Skin of body (tissue), 2 donors: Measurements from ENCODE around the gene FXYD5. TPM values are rescaled to one million over a fixed set of nuclear protein-coding genes. Genes with fewer than 3 reads are reported as not detected.
"Not testable (repeated sequence)": the region's sequence is repeated elsewhere in the genome, so short reads cannot be mapped to it uniquely, and the experiment has no call there.

Experiments used
- DNase-seq: peaks from one replicate; lab custom pipeline; 2025; lab: John Stamatoyannopoulos, UW
- total RNA-seq: library from RNA; depleted of rRNA; stranded (reverse); fragments of >200 nt; gene quantifications from one replicate; pipeline ENCODE4 v1.2.3, GENCODE V29; 2014

FXYD5 gene
- total RNA-seq, 1 donor from 2014 or later: 10.7 TPM

DNA sequence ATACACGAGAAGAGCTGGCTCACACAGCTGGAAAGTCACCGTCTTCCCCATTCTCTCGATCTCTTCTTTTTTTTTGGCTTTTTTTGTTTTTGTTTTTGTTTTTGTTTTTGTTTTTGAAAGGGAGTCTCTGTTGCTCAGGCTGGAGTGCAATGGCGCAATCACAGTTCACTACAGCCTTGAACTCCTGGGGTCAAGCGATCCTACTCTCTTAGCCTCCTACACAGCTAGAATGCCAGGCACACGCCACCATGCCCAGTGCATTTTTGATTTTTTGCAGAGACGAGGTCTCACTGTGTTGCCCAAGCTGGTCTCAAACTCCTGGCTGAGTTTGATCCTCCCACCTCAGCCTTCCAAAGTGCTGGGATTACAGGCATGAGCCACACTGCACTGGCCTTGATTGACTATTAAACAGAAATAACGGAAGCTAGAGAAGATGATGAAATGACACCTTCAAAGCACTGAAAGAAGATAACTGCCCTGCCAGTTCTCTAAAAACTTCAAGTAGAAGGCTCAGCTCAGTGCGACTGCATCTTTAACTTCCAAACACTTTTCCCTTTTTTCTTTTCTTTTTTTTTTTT, 34.9 kb upstream of the FXYD5 start:
- no peak for DNase-seq

- DNase-seq: no peak
These were observed 34.0 kb upstream of the FXYD5 start for GRCh38 chr19:35120492-35120891.

- DNase-seq: no peak
These were observed 33.6 kb upstream of the FXYD5 start for GRCh38 chr19:35120898-35121297.

DNA sequence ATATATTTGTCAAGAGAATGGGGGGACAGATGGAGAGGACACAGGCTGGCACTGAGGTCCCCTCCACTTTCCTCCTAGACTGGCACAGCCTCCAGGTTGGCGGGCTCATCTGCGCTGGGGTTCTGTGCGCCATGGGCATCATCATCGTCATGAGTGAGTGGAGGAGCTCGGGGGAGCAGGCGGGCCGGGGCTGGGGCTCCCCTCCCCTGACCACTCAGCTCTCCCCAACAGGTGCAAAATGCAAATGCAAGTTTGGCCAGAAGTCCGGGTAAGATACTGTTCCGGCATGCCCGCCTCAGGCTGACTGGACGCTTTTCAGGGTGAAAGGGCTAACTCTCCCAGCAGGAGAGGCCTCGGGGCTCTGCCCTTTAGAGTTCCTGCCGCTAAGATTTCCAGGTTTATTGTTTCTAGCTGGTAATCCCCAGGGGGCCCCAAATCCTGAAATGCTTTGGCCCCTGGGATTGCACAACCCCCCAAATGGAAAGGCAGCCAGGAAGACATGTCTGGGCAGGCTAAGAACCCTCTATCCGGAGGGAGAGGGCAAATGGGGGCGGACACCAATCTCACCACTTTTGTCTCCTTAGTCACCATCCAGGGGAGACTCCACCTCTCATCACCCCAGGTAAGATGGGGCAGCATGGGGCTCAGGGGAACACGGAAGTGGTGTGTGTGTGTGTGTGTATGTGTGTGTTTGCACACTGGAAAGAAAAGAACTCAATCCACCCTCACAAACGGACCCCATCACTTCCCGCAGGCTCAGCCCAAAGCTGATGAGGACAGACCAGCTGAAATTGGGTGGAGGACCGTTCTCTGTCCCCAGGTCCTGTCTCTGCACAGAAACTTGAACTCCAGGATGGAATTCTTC, 31.6 kb upstream of the FXYD5 start:
- no peak for DNase-seq

- no peak for DNase-seq
These were observed 31.0 kb upstream of the FXYD5 start for GRCh38 chr19:35123573-35123972.

- DNase-seq: peak; percentile 95
These were observed 30.2 kb upstream of the FXYD5 start for GRCh38 chr19:35124098-35125060.

- no peak for DNase-seq
These were observed 29.2 kb upstream of the FXYD5 start for GRCh38 chr19:35125270-35125717.

DNA sequence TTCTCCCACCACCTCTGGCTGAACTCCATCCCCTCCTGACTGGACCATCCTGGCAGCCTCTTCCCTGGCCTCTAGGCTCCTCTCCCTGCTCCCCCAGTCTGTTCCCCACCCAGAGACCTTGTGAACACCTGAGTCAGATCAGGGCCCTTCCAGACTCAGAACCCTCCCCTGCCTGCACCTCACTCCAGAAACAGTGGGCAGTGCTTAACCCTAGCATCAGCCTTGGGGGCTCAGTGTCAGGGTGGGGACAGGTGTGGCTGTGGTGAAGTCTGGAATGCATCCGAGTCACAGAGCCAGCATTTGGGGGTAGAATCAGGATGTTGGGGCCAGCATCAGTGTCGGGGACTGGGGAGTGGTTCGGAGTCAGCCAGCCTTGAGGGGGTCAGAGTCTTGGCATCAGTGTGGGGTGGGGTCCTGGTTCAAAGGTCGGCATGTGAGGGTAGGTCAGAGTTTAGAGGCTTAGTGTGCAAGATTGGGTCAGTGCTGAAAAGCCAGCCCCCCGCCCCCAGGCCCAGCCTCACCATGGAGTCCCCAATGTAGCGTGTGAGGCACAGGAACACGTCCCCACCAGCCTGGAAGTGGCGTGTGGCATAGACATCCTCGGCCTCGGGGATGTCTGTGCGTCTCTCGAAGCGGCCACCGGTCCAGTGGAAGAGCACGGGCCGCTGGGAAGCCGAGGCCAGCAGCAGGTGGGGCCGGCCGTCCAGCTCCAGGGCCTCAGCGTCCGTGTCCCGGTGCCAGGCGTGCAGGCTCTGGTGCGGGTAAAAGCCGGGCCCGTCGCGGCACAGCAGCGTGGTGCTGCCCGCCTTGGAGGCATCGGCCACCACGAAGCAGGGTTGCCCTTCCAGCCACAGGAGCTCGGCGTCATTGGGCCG, 28.5 kb upstream of the FXYD5 start:
- DNase-seq: no peak

DNA sequence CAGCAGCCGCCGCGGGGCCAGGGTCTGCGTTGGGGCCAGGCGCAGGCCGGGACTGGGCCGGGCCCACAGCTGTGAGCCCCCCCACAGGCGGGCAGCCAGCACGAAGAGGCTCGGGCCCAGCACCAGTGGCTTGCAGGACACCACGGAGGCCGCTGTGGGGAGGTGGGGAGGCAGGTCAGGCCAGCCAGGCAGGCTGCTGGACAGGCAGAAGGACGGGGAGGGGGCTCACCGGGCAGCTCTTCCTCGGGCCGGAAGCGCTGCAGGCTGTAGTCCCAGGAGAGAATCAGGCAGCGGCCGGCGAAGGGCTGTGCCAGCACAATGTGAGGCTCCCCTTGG, 27.9 kb upstream of the FXYD5 start:
- no peak for DNase-seq

DNA sequence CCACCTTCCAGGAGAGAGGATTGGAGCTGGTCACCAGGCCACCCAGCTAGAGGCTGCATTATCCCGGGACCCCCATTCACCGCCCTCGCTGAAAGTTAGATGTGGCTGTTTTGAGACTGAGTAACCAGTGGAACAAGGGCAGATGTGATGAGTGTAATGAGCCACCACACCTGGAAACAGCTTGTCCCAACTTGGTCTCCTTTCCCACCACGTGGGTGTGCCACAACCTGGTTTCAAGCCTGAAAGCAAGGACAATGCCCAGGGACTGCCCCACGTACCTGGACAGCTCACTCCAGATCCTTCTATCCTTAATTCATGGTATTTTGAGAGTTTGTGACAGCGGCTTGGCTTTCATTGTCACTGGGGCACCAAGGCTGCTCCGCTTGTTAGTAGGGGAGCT, 26.7 kb upstream of the FXYD5 start:
- no peak for DNase-seq

- no peak for DNase-seq
These were observed 26.0 kb upstream of the FXYD5 start for GRCh38 chr19:35128398-35129057.

- not testable (repeated sequence) for DNase-seq
These were observed 24.7 kb upstream of the FXYD5 start for GRCh38 chr19:35129724-35130274.

DNA sequence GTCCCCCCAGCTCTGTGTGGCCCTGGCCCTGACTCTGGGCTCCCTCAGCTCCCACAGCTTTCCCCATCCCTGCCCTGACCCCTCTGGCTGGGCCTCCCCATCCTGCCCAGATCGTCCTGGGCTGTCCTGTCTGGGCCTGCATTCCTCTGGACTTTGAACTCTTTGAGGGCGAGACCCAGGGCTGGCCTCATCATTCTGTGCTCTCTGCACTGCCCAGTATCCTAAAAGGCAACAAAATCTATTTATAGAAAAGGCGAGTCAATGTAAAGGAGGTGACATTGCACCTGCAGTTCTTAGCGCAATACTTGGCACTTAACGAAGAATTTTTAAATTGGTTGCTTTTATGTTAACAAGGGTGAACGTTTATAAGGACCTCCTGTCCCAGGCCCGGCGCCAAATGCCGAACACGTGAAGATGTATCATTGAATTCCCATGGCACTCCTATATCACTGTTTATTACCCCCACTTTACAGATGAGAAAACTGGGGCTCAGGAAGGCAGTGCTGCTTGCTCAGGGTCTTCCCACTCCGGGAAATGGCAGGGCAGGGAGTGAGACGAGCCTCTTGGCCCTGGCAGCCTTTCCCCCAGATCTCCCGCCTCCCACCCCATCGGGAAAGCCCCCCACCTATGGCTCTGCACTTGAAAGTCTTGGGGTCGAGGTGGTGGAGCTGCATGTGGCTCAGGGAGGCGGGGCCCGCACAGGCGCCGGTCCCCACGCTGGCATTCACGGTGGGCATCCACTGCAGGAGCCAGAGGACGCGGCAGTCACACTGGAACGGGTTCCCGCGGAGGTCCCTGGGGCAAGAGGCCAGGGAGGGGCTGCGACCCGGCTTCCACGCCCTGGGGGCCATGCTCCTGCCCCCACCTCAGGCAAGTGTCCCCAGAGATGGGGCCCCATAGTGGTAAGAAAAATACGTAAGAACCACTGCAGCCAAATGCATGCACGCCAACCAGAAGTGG, 23.5 kb upstream of the FXYD5 start:
- no peak for DNase-seq

- DNase-seq: no peak
These were observed 22.3 kb upstream of the FXYD5 start for GRCh38 chr19:35132254-35132653.

DNA sequence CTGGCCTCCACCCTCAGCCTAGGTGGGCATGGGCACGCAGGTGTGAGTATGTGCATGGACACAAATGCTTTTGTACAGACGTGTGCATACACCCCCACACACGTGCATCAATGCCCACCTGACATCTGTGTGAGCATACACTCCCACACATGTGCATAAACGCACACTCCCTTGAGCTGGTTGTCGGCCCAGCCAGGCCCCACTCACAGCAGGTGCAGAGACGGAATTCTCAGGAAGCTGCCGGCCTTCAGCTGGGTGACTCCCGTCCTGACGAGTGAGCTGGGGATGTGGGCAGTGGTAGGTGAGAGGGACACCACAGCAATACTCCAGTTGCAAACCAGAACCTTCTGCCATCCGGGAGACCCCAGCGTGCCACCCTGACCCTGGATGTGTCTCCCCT, 20.7 kb upstream of the FXYD5 start:
- no peak for DNase-seq

- peak; percentile 29 for DNase-seq
These were observed 19.8 kb upstream of the FXYD5 start, which contains the start of gene LGI4 for GRCh38 chr19:35134601-35135242. TSS of gene LGI4 (minus strand) at chr19:35135059. CDS start at chr19:35134680, 379 bp downstream.

GRCh38 chr19:35135389-35135909, 19.1 kb upstream of the FXYD5 start:
- DNase-seq: peak; percentile 82

DNA sequence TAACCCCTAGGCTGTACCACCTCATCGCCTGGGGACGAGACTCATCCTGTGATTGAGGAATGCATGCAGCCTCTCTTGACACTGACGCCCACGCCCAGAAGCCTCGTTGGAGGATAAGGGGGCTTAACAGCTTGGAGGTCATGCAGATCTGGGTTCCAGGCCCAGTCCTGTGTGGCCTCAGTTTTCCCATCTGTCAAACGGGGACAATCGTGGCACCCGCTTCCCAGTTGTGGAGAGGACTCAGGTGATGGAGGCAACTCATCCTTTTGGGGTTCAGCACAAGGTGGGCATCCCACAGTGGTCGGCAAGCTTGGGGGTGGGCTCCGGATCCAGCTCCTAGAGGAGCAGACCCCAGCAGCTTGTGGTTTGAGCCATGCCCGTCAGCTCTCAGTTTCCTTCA, 18.3 kb upstream of the FXYD5 start:
- no peak for DNase-seq
